ENCODE results near the gene SMAD7.

DNA sequence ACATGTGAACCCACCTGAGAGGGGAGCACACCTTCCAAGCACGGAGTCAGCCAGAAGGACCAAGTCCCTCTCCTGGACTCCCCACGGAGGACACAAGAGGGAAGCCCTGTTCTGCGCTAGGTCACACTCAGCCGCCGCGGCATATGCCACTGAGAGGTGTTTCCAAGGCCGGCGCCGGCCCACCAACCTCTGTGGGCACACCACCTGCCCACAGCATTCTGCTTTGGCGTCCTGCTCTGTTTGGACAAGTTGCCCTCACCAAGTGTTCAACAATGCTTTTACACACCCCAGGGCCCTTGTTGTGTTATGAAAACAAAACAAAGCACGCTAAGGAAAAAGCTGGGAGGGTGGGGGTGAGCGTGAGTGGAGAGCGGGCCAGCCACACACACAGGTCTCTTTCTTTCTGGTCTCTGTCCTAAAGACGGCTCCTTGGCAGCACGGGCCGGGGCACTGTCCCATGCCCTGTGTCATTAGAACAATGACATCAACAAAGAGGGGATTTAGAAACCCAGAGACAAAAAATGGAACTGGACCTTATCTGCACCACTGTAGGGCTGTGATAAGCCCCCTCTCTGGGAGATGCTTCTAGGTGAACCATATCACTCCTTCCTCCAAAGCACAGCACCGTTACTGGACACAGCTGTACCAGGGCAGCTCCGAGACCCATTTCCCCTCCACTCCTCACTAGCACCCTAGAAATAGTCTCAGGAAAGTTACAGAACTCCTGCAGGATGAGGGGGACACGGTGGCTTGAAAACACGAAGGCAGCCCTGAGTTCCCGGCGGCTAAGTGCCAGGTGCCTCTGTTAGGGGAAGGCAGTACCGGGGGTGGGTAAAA lies 17.0 kb downstream of the SMAD7 start:
- TF ChIP-seq, protein P1, sequence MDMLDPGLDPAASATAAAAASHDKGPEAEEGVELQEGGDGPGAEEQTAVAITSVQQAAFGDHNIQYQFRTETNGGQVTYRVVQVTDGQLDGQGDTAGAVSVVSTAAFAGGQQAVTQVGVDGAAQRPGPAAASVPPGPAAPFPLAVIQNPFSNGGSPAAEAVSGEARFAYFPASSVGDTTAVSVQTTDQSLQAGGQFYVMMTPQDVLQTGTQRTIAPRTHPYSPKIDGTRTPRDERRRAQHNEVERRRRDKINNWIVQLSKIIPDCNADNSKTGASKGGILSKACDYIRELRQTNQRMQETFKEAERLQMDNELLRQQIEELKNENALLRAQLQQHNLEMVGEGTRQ (IDR thresholded peaks at IDR 0.05) = no peak
- TF ChIP-seq NFE2L2 (conservative IDR thresholded peaks at IDR 0.05; ENCODE audit: low read length) (no peak), POLR2A (IDR thresholded peaks at IDR 0.05; ENCODE audit: low read length) (no peak), ZC3H11A (IDR thresholded peaks at IDR 0.05) (no peak), EP300 (IDR thresholded peaks at IDR 0.05) (no peak), HDAC2 (IDR thresholded peaks at IDR 0.05) (no peak), FOSL2 (IDR thresholded peaks at IDR 0.05) (no peak), FOSL2 (CRISPR knock-in tag; IDR thresholded peaks at IDR 0.05) (no peak)
- TF ChIP-seq, protein P2, sequence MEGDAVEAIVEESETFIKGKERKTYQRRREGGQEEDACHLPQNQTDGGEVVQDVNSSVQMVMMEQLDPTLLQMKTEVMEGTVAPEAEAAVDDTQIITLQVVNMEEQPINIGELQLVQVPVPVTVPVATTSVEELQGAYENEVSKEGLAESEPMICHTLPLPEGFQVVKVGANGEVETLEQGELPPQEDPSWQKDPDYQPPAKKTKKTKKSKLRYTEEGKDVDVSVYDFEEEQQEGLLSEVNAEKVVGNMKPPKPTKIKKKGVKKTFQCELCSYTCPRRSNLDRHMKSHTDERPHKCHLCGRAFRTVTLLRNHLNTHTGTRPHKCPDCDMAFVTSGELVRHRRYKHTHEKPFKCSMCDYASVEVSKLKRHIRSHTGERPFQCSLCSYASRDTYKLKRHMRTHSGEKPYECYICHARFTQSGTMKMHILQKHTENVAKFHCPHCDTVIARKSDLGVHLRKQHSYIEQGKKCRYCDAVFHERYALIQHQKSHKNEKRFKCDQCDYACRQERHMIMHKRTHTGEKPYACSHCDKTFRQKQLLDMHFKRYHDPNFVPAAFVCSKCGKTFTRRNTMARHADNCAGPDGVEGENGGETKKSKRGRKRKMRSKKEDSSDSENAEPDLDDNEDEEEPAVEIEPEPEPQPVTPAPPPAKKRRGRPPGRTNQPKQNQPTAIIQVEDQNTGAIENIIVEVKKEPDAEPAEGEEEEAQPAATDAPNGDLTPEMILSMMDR (IDR thresholded peaks at IDR 0.05) = no peak

Measured in A549 (cell line).